ENCODE data around the gene ERAS. TPM values are rescaled to one million over a fixed set of nuclear protein-coding genes. Genes with fewer than 3 reads are reported as not detected.

Gene ERAS
- total RNA-seq, 1 experiment from 2014 or later, result not detected

- no peak overlapping the region for H3K27ac ChIP-seq (ENCODE audit: low read length)
- H3K9me3 ChIP-seq (ENCODE audit: low read length), result no peaks in the 10 kb centered on the region
- no peak overlapping the region for H3K4me2 ChIP-seq (ENCODE audit: low read length)
- H2AFZ ChIP-seq (ENCODE audit: low read length), result no peak overlapping the region
- no peaks in the 10 kb centered on the region for H3K36me3 ChIP-seq (ENCODE audit: low read depth, low read length)
- ChIA-PET CTCF (no interaction called here), POLR2A (ENCODE audit: unreplicated experiment) (no interaction called here)
- H3K27me3 ChIP-seq (ENCODE audit: low read length), result no peaks in the 10 kb centered on the region
- H4K20me1 ChIP-seq (ENCODE audit: low read length), result no peaks in the 10 kb centered on the region
- no peaks in the 10 kb centered on the region for H3F3A ChIP-seq (ENCODE audit: low read length, unreplicated experiment)
- peaks cover 9% of the 10 kb centered on the region for H3K4me1 ChIP-seq (ENCODE audit: insufficient read depth, low read length)
- H3K9ac ChIP-seq (ENCODE audit: low read length), result no peak overlapping the region
- no peak overlapping the region for H3K4me3 ChIP-seq (ENCODE audit: low read length)
- no peaks in the 10 kb centered on the region for H3K79me2 ChIP-seq (ENCODE audit: low read length)
- DNase-seq (no peak), ATAC-seq (no peak)
- H3K9me2 ChIP-seq (replicated peaks; ENCODE audit: low read length), result no peaks in the 10 kb centered on the region
- intact Hi-C loops (cut with micrococcal nuclease), result no loop called here
- TF ChIP-seq EZH2phosphoT487 (IDR thresholded peaks at IDR 0.05; ENCODE audit: borderline replicate concordance, low read length) (no peak), EZH2 (IDR thresholded peaks at IDR 0.05; ENCODE audit: low read length, unreplicated experiment) (no peak), CTCF (conservative IDR thresholded peaks at IDR 0.05; ENCODE audit: low read depth, low read length) (no peak)
- BruUV-seq (replicated peaks), result no TSS peak
Observed at GRCh38 chrX:48790477-48790876, 35.8 kb upstream of the ERAS start.

- Histone ChIP-seq H2AFZ (ENCODE audit: low read length) (no peak overlapping the region), H3K27me3 (ENCODE audit: low read length) (no peaks in the 10 kb centered on the region), H4K20me1 (ENCODE audit: low read length) (no peaks in the 10 kb centered on the region), H3K27ac (ENCODE audit: low read length) (no peak overlapping the region), H3K4me3 (ENCODE audit: low read length) (no peak overlapping the region), H3K36me3 (ENCODE audit: low read depth, low read length) (no peaks in the 10 kb centered on the region), H3K79me2 (ENCODE audit: low read length) (no peaks in the 10 kb centered on the region), H3K4me1 (ENCODE audit: insufficient read depth, low read length) (peaks cover 14% of the 10 kb centered on the region), H3K9ac (ENCODE audit: low read length) (no peak overlapping the region), H3K9me3 (ENCODE audit: low read length) (no peaks in the 10 kb centered on the region), H3F3A (ENCODE audit: low read length, unreplicated experiment) (no peaks in the 10 kb centered on the region), H3K9me2 (replicated peaks; ENCODE audit: low read length) (no peaks in the 10 kb centered on the region), H3K4me2 (ENCODE audit: low read length) (no peak overlapping the region)
- ChIA-PET POLR2A (ENCODE audit: unreplicated experiment) (no interaction called here), CTCF (no interaction called here)
- no TSS peak for BruUV-seq (replicated peaks)
- DNase-seq (no peak), ATAC-seq (no peak)
- TF ChIP-seq EZH2phosphoT487 (IDR thresholded peaks at IDR 0.05; ENCODE audit: borderline replicate concordance, low read length) (no peak), CTCF (conservative IDR thresholded peaks at IDR 0.05; ENCODE audit: low read depth, low read length) (no peak), EZH2 (IDR thresholded peaks at IDR 0.05; ENCODE audit: low read length, unreplicated experiment) (no peak)
- intact Hi-C loops (cut with micrococcal nuclease), result no loop called here
Observed at GRCh38 chrX:48791063-48791820, 35.1 kb upstream of the ERAS start.

- CTCF ChIA-PET, result no interaction called here
- H3K27ac ChIP-seq (ENCODE audit: low read length), result no peak overlapping the region
- no peak overlapping the region for H3K9ac ChIP-seq (ENCODE audit: low read length)
Observed at GRCh38 chrX:48792219-48792618, 34.1 kb upstream of the ERAS start.

More at GRCh38 chrX:48792219-48792618, 34.1 kb upstream of the ERAS start:
- DNase-seq (no peak), ATAC-seq (no peak)
- Histone ChIP-seq H3K9me3 (ENCODE audit: low read length) (no peaks in the 10 kb centered on the region), H4K20me1 (ENCODE audit: low read length) (no peaks in the 10 kb centered on the region), H3K4me3 (ENCODE audit: low read length) (no peak overlapping the region), H3F3A (ENCODE audit: low read length, unreplicated experiment) (no peaks in the 10 kb centered on the region), H3K36me3 (ENCODE audit: low read depth, low read length) (no peaks in the 10 kb centered on the region), H3K9me2 (replicated peaks; ENCODE audit: low read length) (no peaks in the 10 kb centered on the region), H3K4me2 (ENCODE audit: low read length) (no peak overlapping the region), H3K4me1 (ENCODE audit: insufficient read depth, low read length) (peaks cover 14% of the 10 kb centered on the region), H3K79me2 (ENCODE audit: low read length) (no peaks in the 10 kb centered on the region), H3K27me3 (ENCODE audit: low read length) (no peaks in the 10 kb centered on the region), H2AFZ (ENCODE audit: low read length) (no peak overlapping the region)
- no TSS peak for BruUV-seq (replicated peaks)
- intact Hi-C loops (cut with micrococcal nuclease), result no loop called here
- TF ChIP-seq EZH2phosphoT487 (IDR thresholded peaks at IDR 0.05; ENCODE audit: borderline replicate concordance, low read length) (no peak), EZH2 (IDR thresholded peaks at IDR 0.05; ENCODE audit: low read length, unreplicated experiment) (no peak), CTCF (conservative IDR thresholded peaks at IDR 0.05; ENCODE audit: low read depth, low read length) (no peak)
- POLR2A ChIA-PET (ENCODE audit: unreplicated experiment), result no interaction called here
